ENCODE data around the gene GHDC.

GRCh38 chr17:42178817-42179216 lies 15.5 kb downstream of the GHDC start:
- no peak for TF ChIP-seq POLR2A (IDR thresholded peaks at IDR 0.05; ENCODE audit: low read depth, low read length)
- no peak for TF ChIP-seq POLR2AphosphoS5 (IDR thresholded peaks at IDR 0.05; ENCODE audit: insufficient read depth, low read depth, low read length)
- TF ChIP-seq EZH2 (IDR thresholded peaks at IDR 0.05; ENCODE audit: borderline replicate concordance, low read depth, low read length, severe bottlenecking): no peak
- no peak for TF ChIP-seq MYC (IDR thresholded peaks at IDR 0.05; ENCODE audit: low read depth, low read length)

All from endothelial cell of umbilical vein (primary cell).